GM13976 (cell line): ENCODE data around the gene CMAS.
"Not testable (repeated sequence)": the region's sequence is repeated elsewhere in the genome, so short reads cannot be mapped to it uniquely, and the experiment has no call there.

Experiments used
- DNase-seq: peaks from one replicate; pipeline ENCODE4 v3.0.0; 2012; ENCODE audit warnings: low spot score
- in situ Hi-C: fragments of 300-500 bp; cut with MboI; formaldehyde crosslinking; loops from one replicate; pipeline ENCODE4 v1.12.0; 2022; ENCODE audit warnings: low sequenced_read_pairs, mixed read lengths, inconsistent platforms; ENCODE audit not compliant: unreplicated experiment
- TF ChIP-seq, protein P1 (sequence below): IDR thresholded peaks from 2 replicates; pipeline ENCODE4 v1.5.1; 2012; ENCODE audit warnings: borderline replicate concordance, mild to moderate bottlenecking; ENCODE audit not compliant: insufficient read depth; ENCODE audit errors: extremely low read depth, missing control alignments, control extremely low read depth

Gene CMAS

DNA sequence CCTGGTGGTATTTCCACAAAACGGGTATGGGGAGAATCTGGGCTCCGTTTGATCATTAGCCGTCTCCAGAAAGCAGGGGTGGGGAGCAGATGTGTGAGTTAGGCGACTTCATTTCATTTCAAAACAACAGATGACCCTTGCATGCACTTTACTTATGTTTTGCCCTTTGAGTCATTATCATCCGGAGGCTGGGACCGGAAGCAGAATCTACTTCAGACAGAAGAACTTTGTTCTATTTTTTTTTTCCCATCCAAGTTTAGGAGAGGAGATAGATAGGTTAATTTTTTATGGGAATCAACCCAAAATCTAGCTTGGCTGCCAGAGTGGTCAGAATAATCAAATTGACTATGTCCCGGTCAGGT lies 31.3 kb upstream of the CMAS start:
- DNase-seq: no peak
- in situ Hi-C loops: no loop called here
- TF ChIP-seq, protein P1, sequence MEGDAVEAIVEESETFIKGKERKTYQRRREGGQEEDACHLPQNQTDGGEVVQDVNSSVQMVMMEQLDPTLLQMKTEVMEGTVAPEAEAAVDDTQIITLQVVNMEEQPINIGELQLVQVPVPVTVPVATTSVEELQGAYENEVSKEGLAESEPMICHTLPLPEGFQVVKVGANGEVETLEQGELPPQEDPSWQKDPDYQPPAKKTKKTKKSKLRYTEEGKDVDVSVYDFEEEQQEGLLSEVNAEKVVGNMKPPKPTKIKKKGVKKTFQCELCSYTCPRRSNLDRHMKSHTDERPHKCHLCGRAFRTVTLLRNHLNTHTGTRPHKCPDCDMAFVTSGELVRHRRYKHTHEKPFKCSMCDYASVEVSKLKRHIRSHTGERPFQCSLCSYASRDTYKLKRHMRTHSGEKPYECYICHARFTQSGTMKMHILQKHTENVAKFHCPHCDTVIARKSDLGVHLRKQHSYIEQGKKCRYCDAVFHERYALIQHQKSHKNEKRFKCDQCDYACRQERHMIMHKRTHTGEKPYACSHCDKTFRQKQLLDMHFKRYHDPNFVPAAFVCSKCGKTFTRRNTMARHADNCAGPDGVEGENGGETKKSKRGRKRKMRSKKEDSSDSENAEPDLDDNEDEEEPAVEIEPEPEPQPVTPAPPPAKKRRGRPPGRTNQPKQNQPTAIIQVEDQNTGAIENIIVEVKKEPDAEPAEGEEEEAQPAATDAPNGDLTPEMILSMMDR: no peak

DNA sequence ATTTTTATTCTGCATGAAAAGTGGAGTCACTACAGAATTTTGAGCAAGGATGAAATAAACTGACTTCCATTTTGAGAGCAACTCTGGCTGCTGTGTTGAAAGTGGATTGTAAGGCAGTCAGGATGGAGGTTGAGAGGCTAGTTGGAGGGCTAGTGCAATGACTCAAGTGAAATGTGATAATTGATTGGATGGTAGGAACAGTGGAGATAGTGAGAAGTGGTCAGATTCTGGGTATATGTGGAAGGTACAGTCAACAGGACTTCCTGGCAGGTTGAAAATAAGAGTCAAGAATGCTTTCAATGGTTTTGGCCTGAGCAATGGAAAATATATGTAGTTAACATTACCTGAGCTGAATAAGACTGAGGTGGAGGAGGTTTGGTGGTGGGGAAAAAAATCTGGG lies 29.0 kb upstream of the CMAS start:
- in situ Hi-C loops: no loop called here

DNA sequence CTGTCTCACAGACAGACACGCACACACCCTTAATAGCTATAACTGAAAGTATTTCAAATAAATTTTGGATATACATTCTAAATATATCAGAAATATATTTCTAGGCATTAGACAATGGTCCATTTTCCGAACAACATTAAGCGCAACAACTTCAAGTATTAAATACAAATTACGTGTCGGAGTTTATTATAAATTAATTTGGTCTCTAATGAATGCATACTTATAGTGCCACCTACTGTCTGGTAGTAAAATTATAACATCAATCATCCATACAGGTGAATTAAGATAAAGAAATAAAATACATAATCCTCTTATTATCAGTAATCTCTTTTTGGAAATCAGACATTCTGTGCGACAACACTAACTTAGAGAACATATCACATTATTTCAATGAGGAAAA lies 27.2 kb upstream of the CMAS start:
- DNase-seq: no peak
- in situ Hi-C loops: no loop called here
- TF ChIP-seq, protein P1: no peak

More for the DNA sequence above, 29.0 kb upstream of the CMAS start:
- no peak for DNase-seq
- TF ChIP-seq, protein P1: no peak

DNA sequence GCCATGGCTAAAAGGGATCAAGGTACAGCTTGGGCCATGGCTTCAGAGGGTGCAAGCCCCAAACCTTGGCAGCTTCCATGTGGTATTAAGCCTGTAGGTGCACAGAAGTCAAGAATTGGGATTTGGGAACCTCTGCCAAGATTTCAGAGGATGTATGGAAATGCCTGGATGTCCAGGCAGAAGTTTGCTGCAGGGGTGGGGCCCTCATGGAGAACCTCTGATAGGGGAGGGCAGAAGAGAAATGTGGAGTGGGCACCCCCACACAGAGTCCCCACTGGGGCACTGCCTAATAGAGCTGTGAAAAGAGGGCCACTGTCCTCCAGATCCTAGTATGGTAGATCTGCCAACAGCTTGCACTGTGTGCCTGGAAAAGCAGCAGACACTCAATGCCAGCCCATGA lies 22.5 kb upstream of the CMAS start:
- DNase-seq, in situ Hi-C loops: not testable (repeated sequence)

DNA sequence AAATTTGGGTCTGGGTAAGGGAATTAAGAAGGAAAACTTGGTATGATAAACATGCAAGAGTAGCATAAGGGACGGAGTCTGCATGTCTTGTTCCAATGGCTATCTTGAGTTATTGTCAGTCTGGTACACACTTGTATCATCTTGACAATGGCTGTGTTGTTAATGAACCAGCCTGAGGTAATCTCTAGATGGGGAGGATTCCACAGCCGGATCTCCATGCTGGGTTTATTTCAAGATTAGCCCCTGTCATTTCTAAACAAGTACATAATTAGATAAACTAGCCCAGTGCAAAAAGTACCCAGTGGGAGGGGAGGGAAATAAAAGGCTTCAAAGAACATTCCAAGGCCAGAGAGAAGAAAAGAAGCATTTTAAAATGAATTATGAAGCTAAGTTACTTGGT lies 16.5 kb upstream of the CMAS start:
- TF ChIP-seq, protein P1: no peak
- in situ Hi-C loops: no loop called here
- DNase-seq: no peak

DNA sequence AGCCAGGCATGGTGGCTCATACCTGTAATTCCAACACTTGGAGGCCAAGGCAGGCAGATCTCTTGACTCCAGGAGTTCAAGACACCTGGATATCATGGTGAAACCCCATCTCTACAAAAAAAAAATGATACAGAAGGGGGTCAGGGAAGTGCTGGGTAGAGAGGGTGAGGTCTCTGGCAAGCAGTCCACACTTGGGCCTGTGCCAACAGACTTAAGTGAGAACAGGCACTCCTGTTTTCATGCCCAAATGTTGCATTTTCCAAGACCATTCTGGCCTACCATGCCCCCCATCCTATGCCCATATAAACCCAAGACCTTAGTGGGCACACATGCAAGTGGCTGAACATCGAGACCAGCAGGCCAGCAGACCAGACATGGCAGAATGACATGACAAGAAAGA lies 16.0 kb upstream of the CMAS start:
- TF ChIP-seq, protein P1: no peak
- in situ Hi-C loops: no loop called here

DNA sequence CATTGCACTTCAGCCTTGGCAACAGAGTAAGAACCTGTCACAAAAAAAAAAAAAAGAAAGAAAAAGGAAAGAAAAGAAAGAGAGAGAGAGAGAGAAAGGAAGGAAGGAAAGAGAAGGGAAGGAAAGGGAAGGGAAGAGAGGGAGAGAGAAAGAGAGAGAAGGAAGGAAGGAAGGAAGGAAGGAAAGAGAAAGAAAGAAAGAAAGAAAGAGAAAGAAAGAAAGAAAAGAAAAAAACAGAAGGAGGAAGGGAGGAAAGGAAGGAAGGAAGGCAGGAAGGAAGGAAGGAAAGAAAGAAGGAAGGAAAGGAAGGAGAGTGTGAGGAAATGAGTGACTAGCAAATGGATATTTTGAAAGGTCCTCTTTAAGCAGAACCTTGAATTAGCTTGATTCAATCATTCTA lies 13.3 kb upstream of the CMAS start:
- in situ Hi-C loops: no loop called here
- TF ChIP-seq, protein P1: no peak
- DNase-seq: no peak

More for the DNA sequence above, 16.0 kb upstream of the CMAS start:
- DNase-seq: no peak
